HepG2 (cell line): ENCODE data around the gene ABHD1. TPM values are rescaled to one million over a fixed set of nuclear protein-coding genes. Genes with fewer than 3 reads are reported as not detected.
A peak's percentile ranks its signal among the peaks of the same experiment; 100 is the strongest.

Experiments used
- AKNA ChIP-seq: sonication (generic); formaldehyde crosslinking; IDR thresholded peaks from 2 replicates; pipeline ENCODE4 v1.4.0; 2020; ENCODE audit warnings: missing genetic modification reagents, borderline replicate concordance
- ATF7-NPFF ChIP-seq: sonication (generic); formaldehyde crosslinking; IDR thresholded peaks from 2 replicates; pipeline ENCODE4 v1.8.1; 2023; ENCODE audit warnings: mild to moderate bottlenecking, low read depth, missing genetic modification reagents, moderate library complexity
- CEBPB ChIP-seq: IDR thresholded peaks from 2 replicates; pipeline ENCODE4 v1.6.1; 2011; ENCODE audit warnings: low read depth, low read length, improper control_type of control experiment, borderline replicate concordance
- NFIC ChIP-seq: IDR thresholded peaks from 2 replicates; pipeline ENCODE4 v1.6.1; 2012; ENCODE audit warnings: mild to moderate bottlenecking, low read length, inconsistent platforms
- NONO ChIP-seq, 2 experiments: fragments of 450-650 bp in 1 of 2; sonication (generic) in 1 of 2; formaldehyde crosslinking in 1 of 2; IDR thresholded peaks in 1 of 2; conservative IDR thresholded peaks in 1 of 2; 2 replicates each; pipeline versions ENCODE4 v1.6.1 to v1.8.0; 2017 to 2022; ENCODE audit warnings: mild to moderate bottlenecking in 1 of 2, missing genetic modification reagents in 1 of 2, moderate library complexity in 1 of 2
- RFXAP ChIP-seq: sonication (generic); formaldehyde crosslinking; IDR thresholded peaks from 2 replicates; pipeline ENCODE4 v1.4.0; 2020; ENCODE audit warnings: missing genetic modification reagents, borderline replicate concordance
- SETDB1 ChIP-seq: sonication (generic); formaldehyde crosslinking; IDR thresholded peaks from 2 replicates; pipeline ENCODE4 v1.5.1; 2020; ENCODE audit warnings: missing genetic modification reagents, mild to moderate bottlenecking, borderline replicate concordance
- SIX1 ChIP-seq: sonication (generic); formaldehyde crosslinking; IDR thresholded peaks from 2 replicates; pipeline ENCODE4 v1.4.0; 2020; ENCODE audit warnings: missing genetic modification reagents, borderline replicate concordance
- SMAD1 ChIP-seq: sonication (generic); formaldehyde crosslinking; IDR thresholded peaks from 2 replicates; pipeline ENCODE4 v1.4.0; 2020; ENCODE audit warnings: missing genetic modification reagents, low read depth, mild to moderate bottlenecking, borderline replicate concordance
- TRIM22 ChIP-seq: fragments of 450-650 bp; IDR thresholded peaks from 2 replicates; pipeline ENCODE4 v1.6.1; 2017
- ZFP36 ChIP-seq: fragments of 150-350 bp; IDR thresholded peaks from 2 replicates; pipeline ENCODE4 v1.6.1; 2018; ENCODE audit warnings: borderline replicate concordance, low read length, low read depth; ENCODE audit not compliant: partially characterized antibody
- ZNF280D ChIP-seq: sonication (generic); formaldehyde crosslinking; IDR thresholded peaks from 2 replicates; pipeline ENCODE4 v1.5.1; 2020; ENCODE audit warnings: mild to moderate bottlenecking, missing genetic modification reagents
- ZNF484 ChIP-seq: sonication (generic); formaldehyde crosslinking; IDR thresholded peaks from 2 replicates; pipeline ENCODE4 v1.5.1; 2020; ENCODE audit warnings: mild to moderate bottlenecking, low read depth, missing genetic modification reagents, borderline replicate concordance
- polyA plus RNA-seq, 8 experiments: library from polyadenylated mRNA; depleted of rRNA in 3 of 8; stranded (reverse) in 7 of 8; unstranded in 1 of 8; fragments of >200 nt; fragmentation: Illumina TruSeq in 4 of 8; extraction: Trizol in 4 of 8; gene quantifications; 2 replicates each; pipeline versions ENCODE4 v1.2.1 to v1.2.3, GENCODE V29; 2011 to 2016; ENCODE audit warnings: low read depth in 4 of 8, missing spikeins in 1 of 8, mixed read lengths in 1 of 8; ENCODE audit not compliant: insufficient read depth in 1 of 8
- total RNA-seq, 5 experiments: library from RNA; depleted of rRNA; stranded (reverse); fragments of >200 nt; fragmentation: Illumina TruSeq; extraction: Trizol; gene quantifications; 2 replicates each; pipeline ENCODE4 v1.2.3, GENCODE V29; 2016; ENCODE audit warnings: low read depth in 1 of 5
- TF ChIP-seq, protein P1 (sequence below): IDR thresholded peaks from 2 replicates; pipeline ENCODE4 v1.6.1; 2016
- TF ChIP-seq, protein P2 (sequence below): sonication (generic); IDR thresholded peaks from 2 replicates; pipeline ENCODE4 v1.6.1; 2016; ENCODE audit warnings: low read depth, borderline replicate concordance

Gene ABHD1
- total and polyA plus RNA-seq, 2 of the 13 experiments (the other 11 are each of a cell fraction or from before 2014, with no cell fraction given): 0.04 to 0.81 TPM

DNA sequence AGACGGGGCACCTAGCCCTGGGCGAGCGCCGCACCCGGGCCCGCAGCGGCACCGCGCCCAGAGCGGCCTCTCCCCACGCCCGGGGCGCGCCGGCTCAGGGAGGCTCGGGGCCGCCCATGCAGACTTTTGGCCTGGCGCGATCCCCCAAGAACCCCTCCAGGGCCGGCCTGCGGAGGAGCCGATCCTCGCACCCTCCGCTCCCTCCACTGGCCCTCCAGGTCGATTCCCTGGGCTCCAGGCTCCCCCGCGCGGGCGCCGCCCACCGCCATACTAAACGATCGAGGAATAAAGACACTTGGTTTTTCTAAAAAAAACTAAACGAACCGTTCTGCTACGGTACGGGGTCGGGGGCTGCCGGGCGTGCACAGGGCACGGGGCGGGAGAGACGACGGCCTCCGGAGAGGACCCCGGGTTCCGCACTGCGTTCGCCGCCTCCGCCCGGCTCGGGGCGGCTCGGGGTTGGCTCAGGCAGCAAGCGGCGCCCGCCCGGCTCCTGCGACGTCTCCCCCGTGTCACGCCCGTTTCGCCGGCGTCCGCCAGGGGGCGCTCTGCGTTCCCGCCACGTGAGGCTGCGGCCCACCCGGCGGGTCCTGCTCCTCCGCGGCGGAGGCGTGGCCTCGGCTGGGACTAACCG lies 37.4 kb upstream of the ABHD1 start (continued):
- TF ChIP-seq SIX1 (CRISPR knock-in tag) (no peak), ZFP36 (no peak), SETDB1 (CRISPR knock-in tag) (no peak), RFXAP (CRISPR knock-in tag) (peak; percentile 91; the same call in 1 of the 2 replicates), ZNF280D (CRISPR knock-in tag) (no peak), SMAD1 (CRISPR knock-in tag) (no peak), NONO (IDR thresholded peaks at IDR 0.05) (no peak), NONO (CRISPR knock-in tag; conservative IDR thresholded peaks at IDR 0.05) (peak; percentile 87), TRIM22 (no peak), NFIC (no peak), CEBPB (no peak), AKNA (no peak), ATF7-NPFF (CRISPR knock-in tag) (peak; percentile 92), ZNF484 (CRISPR knock-in tag) (no peak)
- TF ChIP-seq, protein P1, sequence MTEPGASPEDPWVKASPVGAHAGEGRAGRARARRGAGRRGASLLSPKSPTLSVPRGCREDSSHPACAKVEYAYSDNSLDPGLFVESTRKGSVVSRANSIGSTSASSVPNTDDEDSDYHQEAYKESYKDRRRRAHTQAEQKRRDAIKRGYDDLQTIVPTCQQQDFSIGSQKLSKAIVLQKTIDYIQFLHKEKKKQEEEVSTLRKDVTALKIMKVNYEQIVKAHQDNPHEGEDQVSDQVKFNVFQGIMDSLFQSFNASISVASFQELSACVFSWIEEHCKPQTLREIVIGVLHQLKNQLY (CRISPR knock-in tag): peak; percentile 79; the same call in 1 of the 2 replicates
- TF ChIP-seq, protein P2, sequence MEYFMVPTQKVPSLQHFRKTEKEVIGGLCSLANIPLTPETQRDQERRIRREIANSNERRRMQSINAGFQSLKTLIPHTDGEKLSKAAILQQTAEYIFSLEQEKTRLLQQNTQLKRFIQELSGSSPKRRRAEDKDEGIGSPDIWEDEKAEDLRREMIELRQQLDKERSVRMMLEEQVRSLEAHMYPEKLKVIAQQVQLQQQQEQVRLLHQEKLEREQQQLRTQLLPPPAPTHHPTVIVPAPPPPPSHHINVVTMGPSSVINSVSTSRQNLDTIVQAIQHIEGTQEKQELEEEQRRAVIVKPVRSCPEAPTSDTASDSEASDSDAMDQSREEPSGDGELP: no peak
